Neural cell (in vitro differentiated cells): ENCODE data around the gene MRPL34. TPM values are rescaled to one million over a fixed set of nuclear protein-coding genes. Genes with fewer than 3 reads are reported as not detected.
A peak's percentile ranks its signal among the peaks of the same experiment; 100 is the strongest.

Experiments used
- H2AFZ ChIP-seq: fragments of 200-600, 300-800 bp; sonication (generic), shearing (Covaris generic); 2 replicates; pipeline ENCODE4 v1.6.0; 2014; ENCODE audit warnings: low read depth, mild to moderate bottlenecking, antibody characterized with exemption, low read length, moderate library complexity
- H3F3A ChIP-seq: fragments of 200-600 bp; shearing (Covaris generic); 2 replicates; pipeline ENCODE4 v1.6.1; 2016; ENCODE audit warnings: mild to moderate bottlenecking, moderate library complexity, mixed read lengths, antibody characterized with exemption, low read length; ENCODE audit not compliant: insufficient read depth, poor library complexity, severe bottlenecking
- H3K27ac ChIP-seq: fragments of 200-600, 300-800 bp; sonication (generic), shearing (Covaris generic); 2 replicates; pipeline ENCODE4 v1.5.1; 2014; ENCODE audit warnings: mild to moderate bottlenecking, low read length, moderate library complexity
- H3K27me3 ChIP-seq: fragments of 300-800, 200-600 bp; sonication (generic), shearing (Covaris generic); 2 replicates; pipeline ENCODE4 v1.6.0; 2014; ENCODE audit warnings: mild to moderate bottlenecking, low read depth, low read length, moderate library complexity; ENCODE audit not compliant: insufficient read depth
- H3K36me3 ChIP-seq: fragments of 300-800, 200-600 bp; sonication (generic), shearing (Covaris generic); 2 replicates; pipeline ENCODE4 v1.5.1; 2014; ENCODE audit warnings: mild to moderate bottlenecking, antibody characterized with exemption, low read length, moderate library complexity; ENCODE audit not compliant: insufficient read depth
- H3K4me2 ChIP-seq: fragments of 300-800, 200-600 bp; sonication (generic), shearing (Covaris generic); 2 replicates; pipeline ENCODE4 v1.6.0; 2014; ENCODE audit warnings: mild to moderate bottlenecking, low read length
- H3K4me3 ChIP-seq: fragments of 300-800, 200-600 bp; sonication (generic), shearing (Covaris generic); 2 replicates; pipeline ENCODE4 v1.5.1; 2014; ENCODE audit warnings: mild to moderate bottlenecking, low read length, moderate library complexity
- H3K79me2 ChIP-seq: fragments of 200-600 bp; shearing (Covaris generic); replicated peaks from 2 replicates; pipeline ENCODE4 v1.6.0; 2014; ENCODE audit warnings: mild to moderate bottlenecking, low read length, moderate library complexity; ENCODE audit not compliant: insufficient read depth
- H3K9ac ChIP-seq: fragments of 300-800, 200-600 bp; sonication (generic), shearing (Covaris generic); 2 replicates; pipeline ENCODE4 v1.6.1; 2016; ENCODE audit warnings: mild to moderate bottlenecking, low read length, mixed read lengths
- H3K9me2 ChIP-seq: fragments of 200-600 bp; shearing (Covaris generic); 2 replicates; pipeline ENCODE4 v1.6.1; 2016; ENCODE audit warnings: mild to moderate bottlenecking, low read length, mixed read lengths; ENCODE audit not compliant: insufficient read depth
- H3K9me3 ChIP-seq: fragments of 200-600, 300-800 bp; sonication (generic), shearing (Covaris generic); 2 replicates; pipeline ENCODE4 v1.6.1; 2016; ENCODE audit warnings: mild to moderate bottlenecking, mixed run types, low read length, moderate library complexity, mixed read lengths
- H4K20me1 ChIP-seq: fragments of 200-600 bp; shearing (Covaris generic); 2 replicates; pipeline ENCODE4 v1.6.1; 2016; ENCODE audit warnings: mild to moderate bottlenecking, mixed run types; ENCODE audit not compliant: insufficient read depth
- CTCF ChIP-seq: fragments of 450-650 bp; IDR thresholded peaks from 2 replicates; pipeline ENCODE4 v1.5.1; 2014; ENCODE audit warnings: antibody characterized with exemption, mild to moderate bottlenecking, moderate library complexity; ENCODE audit not compliant: poor library complexity, severe bottlenecking
- EP300 ChIP-seq: fragments of 450-650 bp; conservative IDR thresholded peaks from 2 replicates; pipeline ENCODE4 v1.6.1; 2014; ENCODE audit warnings: antibody characterized with exemption, mild to moderate bottlenecking, moderate library complexity; ENCODE audit not compliant: poor library complexity, severe bottlenecking
- EZH2 ChIP-seq: fragments of 200-600, 300-800 bp; shearing (Covaris generic), sonication (generic); IDR thresholded peaks from 2 replicates; pipeline ENCODE4 v1.6.1; 2014; ENCODE audit warnings: antibody characterized with exemption, low read length, borderline replicate concordance, mild to moderate bottlenecking; ENCODE audit not compliant: insufficient read depth, poor library complexity, severe bottlenecking
- MXI1 ChIP-seq: fragments of 450-650 bp; conservative IDR thresholded peaks from 2 replicates; pipeline ENCODE4 v1.6.1; 2014; ENCODE audit warnings: antibody characterized with exemption, mild to moderate bottlenecking; ENCODE audit not compliant: poor library complexity, severe bottlenecking
- POLR2AphosphoS5 ChIP-seq: IDR thresholded peaks from 2 replicates; pipeline ENCODE4 v1.6.1; 2012
- RAD21 ChIP-seq: fragments of 450-650 bp; conservative IDR thresholded peaks from 2 replicates; pipeline ENCODE4 v1.6.1; 2014; ENCODE audit warnings: antibody characterized with exemption, mild to moderate bottlenecking, moderate library complexity
- REST ChIP-seq: IDR thresholded peaks from 2 replicates; pipeline ENCODE4 v1.6.1; 2012; ENCODE audit warnings: borderline replicate concordance
- SMC3 ChIP-seq: fragments of 450-650 bp; conservative IDR thresholded peaks from 2 replicates; pipeline ENCODE4 v1.6.1; 2014; ENCODE audit warnings: antibody characterized with exemption, mild to moderate bottlenecking, moderate library complexity; ENCODE audit not compliant: poor library complexity
- TAF1 ChIP-seq: IDR thresholded peaks from 2 replicates; pipeline ENCODE4 v1.6.1; 2012; ENCODE audit warnings: low read depth
- polyA plus RNA-seq: library from polyadenylated mRNA; depleted of rRNA; stranded (reverse); fragments of >200 nt; gene quantifications from 2 replicates; pipeline ENCODE4 v1.2.3, GENCODE V29; 2014

The MRPL34 gene
- polyA plus RNA-seq, 1 donor from 2014 or later, result 61.7 TPM

- Histone ChIP-seq H3K27me3 (no peaks in the 10 kb centered on the region), H3K27ac (no peak overlapping the region), H3F3A (no peaks in the 10 kb centered on the region), H2AFZ (no peak overlapping the region), H3K4me2 (no peak overlapping the region), H3K9me2 (no peaks in the 10 kb centered on the region), H3K9me3 (no peaks in the 10 kb centered on the region), H3K79me2 (no peaks in the 10 kb centered on the region), H3K4me3 (no peak overlapping the region), H3K9ac (no peak overlapping the region), H4K20me1 (no peaks in the 10 kb centered on the region), H3K36me3 (peaks cover 5% of the 10 kb centered on the region)
- TF ChIP-seq MXI1 (no peak), CTCF (no peak), REST (no peak), EZH2 (no peak), TAF1 (no peak), POLR2AphosphoS5 (no peak), RAD21 (no peak), SMC3 (no peak), EP300 (no peak)
These were observed 16.2 kb upstream of the MRPL34 start for GRCh38 chr19:17289489-17289888.

GRCh38 chr19:17292301-17293074 is 13.2 kb upstream of the MRPL34 start:
- no peak for TF ChIP-seq SMC3
- no peak for TF ChIP-seq EP300
- no peak for TF ChIP-seq EZH2
- peak; percentile 16 for TF ChIP-seq RAD21
- no peak for TF ChIP-seq MXI1
- no peak for TF ChIP-seq REST
- peak; percentile 36 for TF ChIP-seq CTCF

More at GRCh38 chr19:17292301-17293074, 13.2 kb upstream of the MRPL34 start:
- no peaks in the 10 kb centered on the region for H3K79me2 ChIP-seq
- H3K36me3 ChIP-seq, result peaks cover 6% of the 10 kb centered on the region
- H3K27me3 ChIP-seq, result no peaks in the 10 kb centered on the region
- no peaks in the 10 kb centered on the region for H3F3A ChIP-seq
- H3K9me2 ChIP-seq, result no peaks in the 10 kb centered on the region
- H3K9ac ChIP-seq, result no peak overlapping the region
- no peaks in the 10 kb centered on the region for H3K9me3 ChIP-seq
- H2AFZ ChIP-seq, result no peak overlapping the region
- H3K4me3 ChIP-seq, result no peak overlapping the region
- no peak overlapping the region for H3K4me2 ChIP-seq
- H4K20me1 ChIP-seq, result no peaks in the 10 kb centered on the region
- no peak overlapping the region for H3K27ac ChIP-seq
